ENCODE data around the gene TRIL.

GRCh38 chr7:28937103-28937502 is 21.0 kb downstream of the TRIL start:
- TF ChIP-seq CTCF (conservative IDR thresholded peaks at IDR 0.05) (no peak), ZFX (IDR thresholded peaks at IDR 0.05) (no peak)

Measured in C4-2B (cell line).